Lower lobe of right lung (tissue), 2 donors: ENCODE results near the gene EMC1. TPM values are rescaled to one million over a fixed set of nuclear protein-coding genes. Genes with fewer than 3 reads are reported as not detected.
A peak's percentile ranks its signal among the peaks of the same experiment; 100 is the strongest.
"Not testable (repeated sequence)": the region's sequence is repeated elsewhere in the genome, so short reads cannot be mapped to it uniquely, and the experiment has no call there.

Experiments used
- ATAC-seq, 2 donors: fragments of 200-7000 bp; cut with Tn5 transposase; one replicate each; pipeline ENCODE4 v1.9.1; 2020 to 2022; ENCODE audit warnings: mild to moderate bottlenecking in 2 of 2, moderate library complexity in 2 of 2
- DNase-seq: peaks from one replicate; pipeline ENCODE4 v3.0.0-alpha.2; 2020
- H3K27ac ChIP-seq: fragments of 200-600 bp; one replicate; pipeline ENCODE4 v1.8.0; 2022
- H3K27me3 ChIP-seq: fragments of 200-600 bp; one replicate; pipeline ENCODE4 v1.8.0; 2022; ENCODE audit warnings: low read depth
- H3K36me3 ChIP-seq: fragments of 200-600 bp; one replicate; pipeline ENCODE4 v1.8.0; 2022; ENCODE audit warnings: mild to moderate bottlenecking
- H3K4me1 ChIP-seq: fragments of 200-600 bp; one replicate; pipeline ENCODE4 v1.8.0; 2022
- H3K4me3 ChIP-seq: fragments of 200-600 bp; one replicate; pipeline ENCODE4 v1.8.0; 2022; ENCODE audit warnings: mild to moderate bottlenecking
- H3K9me3 ChIP-seq: fragments of 200-600 bp; one replicate; pipeline ENCODE4 v1.8.0; 2022
- intact Hi-C: fragments of 100-400 bp; cut with DNase I; formaldehyde crosslinking; loops from one replicate; pipeline ENCODE4 v1.11.0; 2022
- total RNA-seq: library from RNA; stranded (reverse); fragmentation: NEBNext Ultra II Directional; extraction: Animal tissue kit (Norgen Biotek cat#: 25700); gene quantifications from one replicate; pipeline ENCODE4 v1.2.1, GENCODE V29; 2021
- TF ChIP-seq, protein P1 (sequence below): fragments of 200-600 bp; IDR thresholded peaks from one replicate; pipeline ENCODE4 v1.8.0; 2022; ENCODE audit warnings: antibody characterized with exemption, mild to moderate bottlenecking
- donor health status: DM: no; HTN: yes; CAD: no; lungs with severe emphysema.

EMC1 gene
- total RNA-seq, 1 donor from 2014 or later, result 39.2 TPM

DNA sequence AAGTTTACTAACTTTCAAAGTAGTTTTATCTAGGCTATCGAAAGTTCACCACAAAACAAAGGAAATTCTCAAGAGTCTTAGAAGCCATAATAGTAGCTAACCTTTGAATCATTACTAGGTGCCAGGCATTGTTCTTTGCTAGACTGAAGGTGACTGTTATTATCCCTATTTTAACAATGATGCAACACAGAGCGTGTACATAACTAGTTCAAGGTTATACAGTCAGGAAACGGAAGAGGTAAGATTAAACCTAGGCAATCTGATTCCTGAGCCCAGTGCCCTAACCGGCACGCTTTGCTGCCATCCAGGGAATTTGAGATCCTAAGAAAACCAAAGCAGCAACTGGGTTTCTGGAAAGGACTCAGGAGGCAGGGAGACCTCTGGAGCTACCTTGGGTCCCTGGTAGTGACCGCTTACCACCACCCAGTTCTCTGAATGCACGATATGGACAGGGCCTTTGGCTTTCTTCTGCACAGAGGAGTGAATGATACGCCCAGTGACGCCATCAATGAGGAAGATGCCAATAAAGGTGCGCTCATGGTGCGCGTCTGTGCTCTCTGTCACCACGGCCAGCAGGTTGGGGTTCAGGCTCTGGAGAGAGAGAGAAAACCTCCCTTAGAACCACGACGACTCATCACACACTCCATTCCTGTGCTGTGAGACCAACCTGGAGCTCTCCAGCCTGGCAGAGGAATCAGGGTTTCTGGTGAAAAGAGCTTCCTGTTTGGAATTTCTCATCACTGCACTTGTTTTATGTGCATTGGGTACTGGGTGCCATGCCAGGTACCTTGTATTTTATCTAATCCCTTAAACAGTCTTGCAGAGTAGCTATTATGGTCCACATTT is 28.1 kb downstream of the EMC1 start:
- Histone ChIP-seq H3K4me1 (no peaks in the 10 kb centered on the region), H3K27ac (no peak overlapping the region), H3K36me3 (peaks cover 100% of the 10 kb centered on the region), H3K9me3 (no peaks in the 10 kb centered on the region), H3K27me3 (no peaks in the 10 kb centered on the region), H3K4me3 (no peak overlapping the region)
- TF ChIP-seq, protein P1, sequence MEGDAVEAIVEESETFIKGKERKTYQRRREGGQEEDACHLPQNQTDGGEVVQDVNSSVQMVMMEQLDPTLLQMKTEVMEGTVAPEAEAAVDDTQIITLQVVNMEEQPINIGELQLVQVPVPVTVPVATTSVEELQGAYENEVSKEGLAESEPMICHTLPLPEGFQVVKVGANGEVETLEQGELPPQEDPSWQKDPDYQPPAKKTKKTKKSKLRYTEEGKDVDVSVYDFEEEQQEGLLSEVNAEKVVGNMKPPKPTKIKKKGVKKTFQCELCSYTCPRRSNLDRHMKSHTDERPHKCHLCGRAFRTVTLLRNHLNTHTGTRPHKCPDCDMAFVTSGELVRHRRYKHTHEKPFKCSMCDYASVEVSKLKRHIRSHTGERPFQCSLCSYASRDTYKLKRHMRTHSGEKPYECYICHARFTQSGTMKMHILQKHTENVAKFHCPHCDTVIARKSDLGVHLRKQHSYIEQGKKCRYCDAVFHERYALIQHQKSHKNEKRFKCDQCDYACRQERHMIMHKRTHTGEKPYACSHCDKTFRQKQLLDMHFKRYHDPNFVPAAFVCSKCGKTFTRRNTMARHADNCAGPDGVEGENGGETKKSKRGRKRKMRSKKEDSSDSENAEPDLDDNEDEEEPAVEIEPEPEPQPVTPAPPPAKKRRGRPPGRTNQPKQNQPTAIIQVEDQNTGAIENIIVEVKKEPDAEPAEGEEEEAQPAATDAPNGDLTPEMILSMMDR, result no peak
- DNase-seq, result no peak
- intact Hi-C loops, result no loop called here
- ATAC-seq, result no peak

DNA sequence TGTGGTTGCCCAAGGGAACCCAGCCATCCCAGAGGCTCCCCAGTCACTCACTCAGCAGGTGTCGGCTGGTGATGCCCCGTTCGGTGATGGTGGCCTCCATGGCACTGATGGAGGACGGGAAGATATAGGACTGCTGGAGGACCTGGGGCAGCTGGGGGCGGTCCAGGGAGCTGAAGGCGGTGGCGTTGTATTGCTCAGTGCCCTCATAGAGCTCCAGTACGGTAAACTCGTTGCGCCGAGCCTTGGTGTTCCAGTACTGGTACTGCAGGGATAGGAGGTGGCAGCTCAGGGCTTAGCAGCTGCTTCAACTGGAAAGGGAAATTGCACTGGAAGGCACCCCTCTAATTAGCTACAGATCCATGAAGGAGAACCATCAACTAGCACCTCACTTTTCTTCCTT is 28.8 kb downstream of the EMC1 start:
- H3K4me1 ChIP-seq, result no peaks in the 10 kb centered on the region
- TF ChIP-seq, protein P1, result no peak
- H3K27me3 ChIP-seq, result no peaks in the 10 kb centered on the region
- peak in 1 of 2 donors; percentile 11 for ATAC-seq
- H3K9me3 ChIP-seq, result no peaks in the 10 kb centered on the region
- no peak overlapping the region for H3K27ac ChIP-seq
- intact Hi-C loops, result no loop called here
- H3K36me3 ChIP-seq, result peaks cover 100% of the 10 kb centered on the region
- DNase-seq, result no peak
- H3K4me3 ChIP-seq, result no peak overlapping the region

- Histone ChIP-seq H3K27me3 (no peaks in the 10 kb centered on the region), H3K9me3 (no peaks in the 10 kb centered on the region), H3K36me3 (peaks cover 93% of the 10 kb centered on the region), H3K4me3 (no peak overlapping the region), H3K27ac (no peak overlapping the region), H3K4me1 (no peaks in the 10 kb centered on the region)
- peak; percentile 42 to 61 for ATAC-seq
- intact Hi-C loops, result no loop called here
- no peak for DNase-seq
- TF ChIP-seq, protein P1, result no peak
These were observed 30.3 kb downstream of the EMC1 start for GRCh38 chr1:19220991-19221390.

- intact Hi-C loops, result no loop called here
- DNase-seq (no peak), ATAC-seq (no peak)
- no peaks in the 10 kb centered on the region for H3K9me3 ChIP-seq
- H3K27me3 ChIP-seq, result no peaks in the 10 kb centered on the region
- no peak overlapping the region for H3K4me3 ChIP-seq
- no peak overlapping the region for H3K27ac ChIP-seq
- H3K4me1 ChIP-seq, result no peaks in the 10 kb centered on the region
- peaks cover 86% of the 10 kb centered on the region for H3K36me3 ChIP-seq
- TF ChIP-seq, protein P1, result no peak
These were observed 31.1 kb downstream of the EMC1 start for GRCh38 chr1:19220080-19220846.

DNA sequence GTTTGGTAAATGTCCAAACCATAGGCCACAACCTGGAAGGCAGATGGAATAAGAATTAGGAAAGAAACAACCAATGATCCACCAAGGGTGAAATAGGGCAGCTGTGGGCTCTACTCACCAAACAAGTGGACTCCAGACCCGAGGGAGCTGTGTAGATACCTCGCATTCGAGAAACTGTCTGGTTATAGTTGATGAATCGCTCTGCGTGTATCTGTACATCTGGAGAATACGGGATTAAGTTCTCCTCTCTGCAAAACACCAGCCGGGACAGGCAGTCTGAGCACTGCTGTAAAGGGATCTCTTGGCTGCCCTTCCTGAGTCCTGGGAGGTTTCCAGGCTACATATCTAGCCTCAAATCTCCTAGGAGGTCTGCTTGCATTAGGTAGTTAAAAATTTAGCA is 31.9 kb downstream of the EMC1 start:
- DNase-seq (no peak), ATAC-seq (no peak)
- H3K36me3 ChIP-seq, result peaks cover 78% of the 10 kb centered on the region
- H3K4me1 ChIP-seq, result no peaks in the 10 kb centered on the region
- H3K9me3 ChIP-seq, result no peaks in the 10 kb centered on the region
- H3K27me3 ChIP-seq, result no peaks in the 10 kb centered on the region
- no peak overlapping the region for H3K4me3 ChIP-seq
- intact Hi-C loops, result no loop called here
- no peak overlapping the region for H3K27ac ChIP-seq
- TF ChIP-seq, protein P1, result no peak

DNA sequence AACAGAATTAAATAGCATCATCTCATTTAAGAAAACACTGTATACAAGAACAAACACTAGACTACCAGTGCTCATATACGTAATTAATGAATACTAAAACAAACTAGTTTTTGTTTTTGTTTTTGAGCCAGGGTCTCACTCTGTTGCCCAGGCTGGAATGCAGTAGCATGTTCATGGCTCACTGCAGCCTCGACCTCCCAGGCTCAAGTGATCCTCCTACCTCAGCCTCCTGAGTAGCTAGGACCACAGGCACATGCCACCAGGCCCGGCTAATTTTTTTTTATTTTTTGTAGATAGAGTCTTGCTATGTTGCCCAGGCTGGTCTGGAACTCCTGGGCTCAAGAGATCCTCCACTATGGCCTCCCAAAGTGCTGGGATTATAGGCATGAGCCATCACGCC is 34.7 kb downstream of the EMC1 start:
- intact Hi-C loops, H3K27ac ChIP-seq, DNase-seq, ATAC-seq, H3K9me3 ChIP-seq, H3K27me3 ChIP-seq, H3K4me3 ChIP-seq: not testable (repeated sequence)
- Histone ChIP-seq H3K36me3 (peaks cover 64% of the 10 kb centered on the region), H3K4me1 (peaks cover 16% of the 10 kb centered on the region)
